Subcutaneous adipose tissue (tissue), 4 donors: ENCODE measurements around the gene ELL2. TPM values are rescaled to one million over a fixed set of nuclear protein-coding genes. Genes with fewer than 3 reads are reported as not detected.

Experiments
- total RNA-seq, 4 donors: library from RNA; depleted of rRNA; stranded (reverse); fragments of >200 nt; gene quantifications; one replicate each; pipeline ENCODE4 v1.1.0, GENCODE V29; 2016
- TF ChIP-seq, protein P1 (sequence below): fragments of 450-650 bp; IDR thresholded peaks from one replicate; pipeline ENCODE4 v1.5.1; 2016; ENCODE audit warnings: low read depth, mild to moderate bottlenecking, control low read depth, antibody characterized with exemption, moderate library complexity

The ELL2 gene
- total RNA-seq, 4 donors from 2014 or later = 94.4 to 308 (median 208) TPM

DNA sequence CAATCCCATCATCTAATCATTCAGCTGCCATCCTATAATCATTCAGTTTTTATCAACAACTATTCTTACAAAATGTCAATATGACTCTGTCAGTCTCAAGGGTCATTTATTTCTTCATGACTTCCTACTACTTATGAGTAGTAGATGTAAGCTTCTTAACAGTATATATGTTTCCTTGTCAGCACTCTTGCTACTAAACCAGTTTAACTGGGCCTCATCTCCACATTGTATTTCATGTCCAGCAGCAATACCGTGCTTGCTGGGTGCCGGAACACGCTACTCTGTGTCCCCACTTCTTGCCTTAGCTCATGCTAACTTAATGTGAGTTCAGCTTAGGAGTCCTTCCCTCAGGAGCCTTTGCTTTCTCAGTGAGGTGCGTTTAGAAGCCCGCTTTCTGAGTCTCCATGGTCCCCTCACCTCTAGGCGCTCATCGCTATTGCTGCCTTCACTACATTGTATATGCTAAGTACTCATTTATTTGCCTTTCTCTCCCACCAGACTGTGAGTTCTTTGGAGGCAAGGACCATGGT, 32.9 kb downstream of the ELL2 start:
- TF ChIP-seq, protein P1, sequence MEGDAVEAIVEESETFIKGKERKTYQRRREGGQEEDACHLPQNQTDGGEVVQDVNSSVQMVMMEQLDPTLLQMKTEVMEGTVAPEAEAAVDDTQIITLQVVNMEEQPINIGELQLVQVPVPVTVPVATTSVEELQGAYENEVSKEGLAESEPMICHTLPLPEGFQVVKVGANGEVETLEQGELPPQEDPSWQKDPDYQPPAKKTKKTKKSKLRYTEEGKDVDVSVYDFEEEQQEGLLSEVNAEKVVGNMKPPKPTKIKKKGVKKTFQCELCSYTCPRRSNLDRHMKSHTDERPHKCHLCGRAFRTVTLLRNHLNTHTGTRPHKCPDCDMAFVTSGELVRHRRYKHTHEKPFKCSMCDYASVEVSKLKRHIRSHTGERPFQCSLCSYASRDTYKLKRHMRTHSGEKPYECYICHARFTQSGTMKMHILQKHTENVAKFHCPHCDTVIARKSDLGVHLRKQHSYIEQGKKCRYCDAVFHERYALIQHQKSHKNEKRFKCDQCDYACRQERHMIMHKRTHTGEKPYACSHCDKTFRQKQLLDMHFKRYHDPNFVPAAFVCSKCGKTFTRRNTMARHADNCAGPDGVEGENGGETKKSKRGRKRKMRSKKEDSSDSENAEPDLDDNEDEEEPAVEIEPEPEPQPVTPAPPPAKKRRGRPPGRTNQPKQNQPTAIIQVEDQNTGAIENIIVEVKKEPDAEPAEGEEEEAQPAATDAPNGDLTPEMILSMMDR = no peak

DNA sequence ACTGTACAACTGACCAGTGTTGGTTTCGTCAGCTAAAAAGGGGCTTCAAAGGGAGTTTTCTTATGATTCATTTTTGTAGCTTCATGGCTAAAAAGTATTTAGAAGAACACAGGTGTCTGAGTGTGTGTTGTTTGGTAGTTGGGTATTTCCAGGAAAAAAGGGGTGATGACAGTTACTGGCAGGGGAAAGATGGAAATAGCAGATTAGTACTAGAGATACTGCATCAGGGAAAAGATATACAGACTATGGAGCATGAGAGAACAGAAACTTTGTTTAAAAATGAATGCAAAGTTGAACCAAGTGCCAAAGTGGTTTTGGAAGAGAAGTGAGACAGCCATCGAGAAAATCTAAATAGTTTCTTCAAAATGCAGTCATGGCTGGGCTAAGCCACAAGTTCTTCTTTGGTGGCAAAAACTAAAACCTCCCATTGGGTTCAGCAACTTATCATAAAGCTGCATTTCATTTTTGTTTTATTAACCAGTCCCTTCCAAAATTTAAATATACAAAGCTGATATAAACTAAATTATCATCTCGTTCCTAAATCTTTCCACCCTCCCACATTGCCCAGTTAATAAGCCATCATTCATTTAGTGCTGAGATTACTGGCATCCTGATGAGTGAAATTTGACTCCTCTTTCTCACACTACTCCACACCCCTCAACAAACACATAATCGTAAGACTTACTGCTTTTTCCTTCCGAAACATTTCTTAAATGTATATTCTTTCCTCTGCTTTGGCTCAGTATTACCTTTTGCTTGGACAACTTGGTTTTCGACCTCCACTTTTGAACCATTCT, 33.5 kb downstream of the ELL2 start:
- TF ChIP-seq, protein P1 = no peak

DNA sequence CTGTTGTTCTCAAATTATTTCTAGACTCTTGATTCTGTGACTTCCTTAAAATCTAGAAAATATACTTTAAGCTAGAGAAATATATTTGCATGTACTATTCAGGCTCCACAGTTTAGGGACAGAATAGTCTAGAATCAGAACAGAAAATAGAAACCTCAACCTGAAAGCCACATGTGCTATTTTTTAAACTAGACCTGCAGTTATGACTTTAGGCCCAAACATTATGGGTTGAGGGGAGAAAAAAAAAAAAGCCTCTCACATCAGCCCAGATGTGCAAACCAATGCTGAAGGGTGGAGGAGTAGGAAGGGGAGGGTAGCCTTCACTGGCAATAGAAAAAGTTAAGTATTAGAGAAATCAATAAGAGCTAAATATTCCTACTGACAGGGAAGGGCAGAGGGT, 35.7 kb downstream of the ELL2 start:
- TF ChIP-seq, protein P1 = no peak

DNA sequence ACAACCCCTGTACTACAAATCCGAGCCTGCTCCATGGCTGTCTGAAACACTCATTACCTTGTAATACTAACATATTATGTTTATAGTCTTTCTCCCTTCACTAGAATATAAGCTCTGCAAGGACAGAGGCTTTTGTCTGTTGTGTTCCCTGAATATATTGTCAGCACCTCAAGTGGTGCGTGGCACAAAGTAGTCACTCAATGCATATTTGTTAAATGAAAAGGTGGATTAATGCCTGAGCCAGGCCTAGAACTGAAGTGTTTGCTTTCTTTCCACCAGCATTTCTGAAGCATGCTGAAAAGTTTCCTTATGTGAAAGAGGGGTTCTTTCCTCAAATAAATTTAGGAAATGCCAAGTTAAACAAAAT, 36.3 kb downstream of the ELL2 start:
- TF ChIP-seq, protein P1 = no peak

DNA sequence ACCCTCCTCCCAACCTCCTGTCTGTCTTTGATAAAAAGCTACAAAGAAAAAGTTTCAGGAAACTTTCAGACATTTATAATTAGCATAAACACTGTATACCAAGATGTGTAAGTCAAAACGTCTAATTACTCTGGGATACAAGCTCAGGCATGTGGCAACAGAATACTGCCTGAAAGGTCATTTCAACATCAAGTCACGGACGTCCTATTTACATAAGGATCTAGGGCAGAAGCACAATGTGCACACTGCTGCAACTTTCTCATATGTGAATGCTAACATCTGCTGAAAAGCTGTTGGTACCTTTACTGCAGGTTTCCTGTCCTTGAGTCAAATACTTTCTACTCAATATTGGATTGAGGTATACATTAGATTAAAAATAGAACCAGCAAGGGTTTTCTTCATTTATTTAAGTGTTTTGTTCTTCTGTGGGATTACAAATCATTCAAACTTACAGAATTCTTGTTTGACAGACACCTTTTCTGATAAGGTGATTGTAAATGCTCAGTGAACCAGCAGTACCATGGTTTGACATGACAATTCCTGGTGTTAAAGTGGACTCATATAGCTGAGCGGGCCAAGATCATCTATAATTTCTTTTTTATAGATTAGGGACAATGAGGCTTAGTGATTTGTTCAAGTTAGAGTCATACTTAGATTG, 36.8 kb downstream of the ELL2 start:
- TF ChIP-seq, protein P1 = no peak

DNA sequence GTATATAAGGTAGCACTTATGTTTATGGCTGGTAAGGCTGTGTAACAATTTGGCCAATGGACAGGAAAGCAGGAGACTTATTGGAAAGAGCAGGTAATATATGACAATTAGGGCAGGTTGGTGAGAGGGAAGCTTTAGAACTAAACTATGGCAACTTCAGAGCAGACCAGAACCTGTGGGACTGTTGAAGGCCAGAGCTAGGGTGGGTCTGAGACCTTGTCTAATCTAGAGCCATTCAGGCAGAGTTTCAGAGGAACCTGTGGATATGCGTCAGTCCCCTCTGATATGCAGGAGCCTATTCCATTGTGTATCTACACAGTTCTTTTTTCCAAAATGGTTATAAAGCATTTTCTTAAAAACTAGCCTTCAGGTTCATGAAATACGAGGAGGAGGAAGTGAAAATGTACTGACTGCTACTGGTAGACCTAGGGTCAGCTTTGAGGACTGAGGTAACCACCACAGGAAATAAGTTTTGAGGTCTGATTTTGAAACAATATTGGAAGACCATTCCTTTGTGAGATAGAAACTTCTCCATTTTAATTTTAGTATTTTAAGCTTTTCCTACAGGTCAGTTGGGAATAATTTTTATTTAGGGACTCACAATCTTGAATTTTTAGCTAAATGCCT, 37.6 kb downstream of the ELL2 start:
- TF ChIP-seq, protein P1 = no peak

DNA sequence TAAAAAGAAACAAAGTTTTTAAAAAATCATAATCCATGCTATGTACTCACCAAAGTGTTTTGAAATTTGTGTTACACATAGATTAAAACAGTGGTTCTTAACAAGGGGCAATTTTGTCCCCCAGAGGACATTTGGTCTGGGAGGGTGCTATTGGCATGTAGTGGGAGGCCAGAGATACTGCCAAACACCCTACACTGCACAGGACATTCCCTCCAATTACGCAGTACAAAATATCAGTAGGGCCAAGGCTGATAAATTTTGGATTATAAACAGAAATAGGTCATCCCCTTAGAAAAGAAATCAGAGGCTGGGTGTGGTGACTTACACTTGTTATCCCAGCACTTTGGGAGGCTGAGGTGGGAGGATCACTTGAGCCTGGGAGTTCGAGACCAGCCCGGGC, 38.9 kb downstream of the ELL2 start:
- TF ChIP-seq, protein P1 = no peak
